Muscle layer of duodenum (tissue), 2 donors: ENCODE results near the gene MALRD1.

Source experiments
- H3K27ac ChIP-seq: one replicate; pipeline ENCODE4 v1.7.0; 2013; ENCODE audit warnings: mild to moderate bottlenecking, low read length
- H3K27me3 ChIP-seq: one replicate; pipeline ENCODE4 v1.7.0; 2013; ENCODE audit warnings: low read depth, mild to moderate bottlenecking, control low read depth, low read length
- H3K36me3 ChIP-seq, 2 donors: one replicate each; pipeline ENCODE4 v1.7.0; 2013; ENCODE audit warnings: low read length in 2 of 2, control low read depth in 1 of 2, mild to moderate bottlenecking in 1 of 2; ENCODE audit not compliant: insufficient read depth in 2 of 2, control insufficient read depth in 1 of 2
- H3K4me1 ChIP-seq, 2 donors: one replicate each; pipeline ENCODE4 v1.7.0; 2013; ENCODE audit warnings: low read length in 2 of 2, mild to moderate bottlenecking in 2 of 2, control low read depth in 1 of 2, moderate library complexity in 1 of 2; ENCODE audit not compliant: insufficient read depth in 2 of 2, control insufficient read depth in 1 of 2
- H3K4me3 ChIP-seq, 2 donors: one replicate each; pipeline ENCODE4 v1.7.0; 2013; ENCODE audit warnings: low read length in 2 of 2, low read depth in 1 of 2, mild to moderate bottlenecking in 1 of 2
- H3K9me3 ChIP-seq, 2 donors: one replicate each; pipeline ENCODE4 v1.7.0; 2013; ENCODE audit warnings: low read length in 2 of 2, control low read depth in 1 of 2, mild to moderate bottlenecking in 1 of 2; ENCODE audit not compliant: control insufficient read depth in 1 of 2
- donor health status: healthy.

MALRD1 gene

GRCh38 chr10:19046679-19047078 lies 1.9 kb upstream of the MALRD1 start:
- Histone ChIP-seq H3K9me3 (no peaks in the 10 kb centered on the region), H3K4me3 (peak overlapping the region in 1 of 2 donors; percentile 52), H3K27me3 (no peaks in the 10 kb centered on the region), H3K36me3 (no peaks in the 10 kb centered on the region), H3K4me1 (no peaks in the 10 kb centered on the region), H3K27ac (peak overlapping the region; percentile 46)

- H3K27me3 ChIP-seq: no peaks in the 10 kb centered on the region
Observed at GRCh38 chr10:19048891-19049290, 290 bp downstream of the MALRD1 start.

GRCh38 chr10:19049567-19049966 lies 966 bp downstream of the MALRD1 start:
- Histone ChIP-seq H3K27ac (peak overlapping the region; percentile 18), H3K4me1 (no peaks in the 10 kb centered on the region), H3K9me3 (no peaks in the 10 kb centered on the region), H3K27me3 (no peaks in the 10 kb centered on the region), H3K4me3 (peak overlapping the region in 1 of 2 donors; percentile 59), H3K36me3 (no peaks in the 10 kb centered on the region)

More at GRCh38 chr10:19048891-19049290, 290 bp downstream of the MALRD1 start:
- Histone ChIP-seq H3K4me1 (no peaks in the 10 kb centered on the region), H3K4me3 (peak overlapping the region in 1 of 2 donors; percentile 59), H3K9me3 (no peaks in the 10 kb centered on the region), H3K27ac (peak overlapping the region; percentile 18), H3K36me3 (no peaks in the 10 kb centered on the region)

GRCh38 chr10:19054289-19054835 lies 5.8 kb downstream of the MALRD1 start:
- Histone ChIP-seq H3K36me3 (no peaks in the 10 kb centered on the region), H3K9me3 (no peaks in the 10 kb centered on the region), H3K4me1 (no peaks in the 10 kb centered on the region), H3K27ac (no peak overlapping the region), H3K27me3 (no peaks in the 10 kb centered on the region), H3K4me3 (no peak overlapping the region)

- no peaks in the 10 kb centered on the region for H3K4me1 ChIP-seq
Observed at GRCh38 chr10:19058046-19058445, 9.4 kb downstream of the MALRD1 start.

GRCh38 chr10:19063986-19064385 lies 15.4 kb downstream of the MALRD1 start:
- H3K4me1 ChIP-seq: no peaks in the 10 kb centered on the region
- no peaks in the 10 kb centered on the region for H3K9me3 ChIP-seq
- no peaks in the 10 kb centered on the region for H3K36me3 ChIP-seq
- H3K4me3 ChIP-seq: no peak overlapping the region
- no peaks in the 10 kb centered on the region for H3K27me3 ChIP-seq
- no peak overlapping the region for H3K27ac ChIP-seq

More at GRCh38 chr10:19058046-19058445, 9.4 kb downstream of the MALRD1 start:
- no peaks in the 10 kb centered on the region for H3K36me3 ChIP-seq
- H3K27ac ChIP-seq: no peak overlapping the region
- H3K4me3 ChIP-seq: no peak overlapping the region
- no peaks in the 10 kb centered on the region for H3K27me3 ChIP-seq
- H3K9me3 ChIP-seq: no peaks in the 10 kb centered on the region

- no peaks in the 10 kb centered on the region for H3K9me3 ChIP-seq
- no peak overlapping the region for H3K27ac ChIP-seq
- H3K36me3 ChIP-seq: no peaks in the 10 kb centered on the region
- no peaks in the 10 kb centered on the region for H3K27me3 ChIP-seq
- H3K4me3 ChIP-seq: no peak overlapping the region
- no peaks in the 10 kb centered on the region for H3K4me1 ChIP-seq
Observed at GRCh38 chr10:19071946-19072345, 23.3 kb downstream of the MALRD1 start.

GRCh38 chr10:19077276-19077675 lies 28.7 kb downstream of the MALRD1 start:
- H3K27me3 ChIP-seq: no peaks in the 10 kb centered on the region
- H3K27ac ChIP-seq: no peak overlapping the region
- H3K4me3 ChIP-seq: no peak overlapping the region
- H3K36me3 ChIP-seq: no peaks in the 10 kb centered on the region
- no peaks in the 10 kb centered on the region for H3K9me3 ChIP-seq
- no peaks in the 10 kb centered on the region for H3K4me1 ChIP-seq

- Histone ChIP-seq H3K36me3 (no peaks in the 10 kb centered on the region), H3K27me3 (no peaks in the 10 kb centered on the region), H3K4me3 (no peak overlapping the region), H3K27ac (no peak overlapping the region), H3K4me1 (no peaks in the 10 kb centered on the region), H3K9me3 (no peaks in the 10 kb centered on the region)
Observed at GRCh38 chr10:19096501-19097073, 48.0 kb downstream of the MALRD1 start.

- Histone ChIP-seq H3K4me3 (no peak overlapping the region), H3K36me3 (no peaks in the 10 kb centered on the region), H3K9me3 (no peaks in the 10 kb centered on the region), H3K4me1 (no peaks in the 10 kb centered on the region), H3K27ac (no peak overlapping the region), H3K27me3 (no peaks in the 10 kb centered on the region)
Observed at GRCh38 chr10:19097151-19097550, 48.5 kb downstream of the MALRD1 start.

- Histone ChIP-seq H3K9me3 (no peaks in the 10 kb centered on the region), H3K4me3 (no peak overlapping the region), H3K36me3 (no peaks in the 10 kb centered on the region), H3K27me3 (no peaks in the 10 kb centered on the region), H3K4me1 (no peaks in the 10 kb centered on the region), H3K27ac (no peak overlapping the region)
Observed at GRCh38 chr10:19098803-19099202, 50.2 kb downstream of the MALRD1 start.

- Histone ChIP-seq H3K36me3 (no peaks in the 10 kb centered on the region), H3K4me1 (no peaks in the 10 kb centered on the region), H3K9me3 (peaks cover 7 to 17% of the 10 kb centered on the region in 2 donors), H3K27me3 (no peaks in the 10 kb centered on the region), H3K4me3 (no peak overlapping the region), H3K27ac (no peak overlapping the region)
Observed at GRCh38 chr10:19107406-19107805, 58.8 kb downstream of the MALRD1 start.
